Spleen (tissue), 11 donors: ENCODE results near the gene CIB4. TPM values are rescaled to one million over a fixed set of nuclear protein-coding genes. Genes with fewer than 3 reads are reported as not detected.

ENCODE experiments used
- DNase-seq: peaks from one replicate; pipeline ENCODE4 v3.0.0-alpha.2; 2020
- H3K27ac ChIP-seq, 8 donors: fragments of 200-600 bp; sonication (generic) in 7 of 8; 1 replicate in 4 of 8; 2 replicates in 4 of 8; pipeline versions ENCODE4 v1.5.0 to v1.8.0; 2016 to 2021; ENCODE audit warnings: inconsistent platforms in 4 of 8, mild to moderate bottlenecking in 4 of 8, moderate library complexity in 1 of 8
- H3K27me3 ChIP-seq, 7 donors: fragments of 200-600 bp; sonication (generic) in 6 of 7; replicated peaks in 1 of 7; 1 replicate in 4 of 7; 2 replicates in 3 of 7; pipeline versions ENCODE4 v1.5.0 to v1.8.0; 2016 to 2021; ENCODE audit warnings: inconsistent platforms in 3 of 7, mild to moderate bottlenecking in 1 of 7
- H3K36me3 ChIP-seq, 6 donors: fragments of 200-600 bp; sonication (generic) in 5 of 6; 1 replicate in 4 of 6; 2 replicates in 2 of 6; pipeline versions ENCODE4 v1.5.0 to v1.8.0; 2016 to 2021; ENCODE audit warnings: inconsistent platforms in 2 of 6
- H3K4me1 ChIP-seq, 6 donors: fragments of 200-600 bp; sonication (generic) in 5 of 6; 1 replicate in 3 of 6; 2 replicates in 3 of 6; pipeline versions ENCODE4 v1.5.0 to v1.8.0; 2016 to 2021; ENCODE audit warnings: inconsistent platforms in 3 of 6
- H3K4me3 ChIP-seq, 8 donors: fragments of 200-600 bp; sonication (generic) in 7 of 8; 1 replicate in 4 of 8; 2 replicates in 4 of 8; pipeline versions ENCODE4 v1.5.0 to v1.8.0; 2016 to 2021; ENCODE audit warnings: inconsistent platforms in 4 of 8, mild to moderate bottlenecking in 4 of 8, moderate library complexity in 2 of 8
- H3K9me3 ChIP-seq, 8 donors: fragments of 200-600 bp; sonication (generic) in 7 of 8; 1 replicate in 4 of 8; 2 replicates in 4 of 8; pipeline versions ENCODE4 v1.5.0 to v1.8.0; 2016 to 2021; ENCODE audit warnings: inconsistent platforms in 4 of 8
- CTCF ChIP-seq, 11 experiments: fragments of 200-600 bp in 7 of 11; fragments of 450-650 bp in 4 of 11; sonication (generic) in 4 of 11; IDR thresholded peaks in 8 of 11; conservative IDR thresholded peaks in 3 of 11; 1 replicate in 7 of 11; 2 replicates in 4 of 11; pipeline versions ENCODE4 v1.4.0 to v1.8.0; 2016 to 2021; ENCODE audit warnings: antibody characterized with exemption in 11 of 11, inconsistent platforms in 4 of 11, mild to moderate bottlenecking in 1 of 11
- POLR2A ChIP-seq, 3 donors: fragments of 450-650 bp; IDR thresholded peaks; one replicate each; pipeline ENCODE4 v1.5.1; 2017; ENCODE audit warnings: antibody characterized with exemption in 3 of 3, mild to moderate bottlenecking in 1 of 3
- POLR2AphosphoS5 ChIP-seq, 3 donors: sonication (generic); formaldehyde crosslinking; IDR thresholded peaks; one replicate each; pipeline ENCODE4 v1.5.1; 2017; ENCODE audit warnings: antibody characterized with exemption in 3 of 3
- WGBS, 5 donors: extraction: QIAGEN DNeasy Blood & Tissue Kit in 3 of 5; methylation state at CpG; one replicate each; pipeline versions ENCODE4 v1.1.5 to v1.1.7; 2013 to 2018; 5-methylcytosine and 5-hydroxymethylcytosine counted together
- intact Hi-C: fragments of 100-400 bp; cut with DNase I; formaldehyde crosslinking; loops from one replicate; pipeline ENCODE4 v1.15.0; 2023; ENCODE audit warnings: low total_unique reads
- polyA plus RNA-seq, 3 donors: library from polyadenylated mRNA; stranded (reverse); fragments of 200-250 nt; gene quantifications; one replicate each; pipeline ENCODE4 v1.2.1, GENCODE V29; 2013
- total RNA-seq, 7 donors: library from RNA; depleted of rRNA in 3 of 7; stranded (reverse); fragments of >200 nt in 3 of 7; fragmentation: NEBNext Ultra II Directional in 4 of 7; extraction: Animal tissue kit (Norgen Biotek cat#: 25700) in 4 of 7; gene quantifications; one replicate each; pipeline versions ENCODE4 v1.1.0 to v1.2.1, GENCODE V29; 2016 to 2021
- donor health status: healthy with polysubstance abuse.
- donor health status: DM: no; HTN: no; CAD: no; lungs with moderate emphysema.
- donor health status: DM: no; HTN: no; CAD: no.
- donor health status: Bipolar disorder and iron deficiency.
- donor health status: healthy.
- donor health status: DM: no; HTN: no; CAD: no.
- donor health status: DM: yes; HTN: yes; CAD: no.

The CIB4 gene
- total and polyA plus RNA-seq, 10 donors, result not detected

DNA sequence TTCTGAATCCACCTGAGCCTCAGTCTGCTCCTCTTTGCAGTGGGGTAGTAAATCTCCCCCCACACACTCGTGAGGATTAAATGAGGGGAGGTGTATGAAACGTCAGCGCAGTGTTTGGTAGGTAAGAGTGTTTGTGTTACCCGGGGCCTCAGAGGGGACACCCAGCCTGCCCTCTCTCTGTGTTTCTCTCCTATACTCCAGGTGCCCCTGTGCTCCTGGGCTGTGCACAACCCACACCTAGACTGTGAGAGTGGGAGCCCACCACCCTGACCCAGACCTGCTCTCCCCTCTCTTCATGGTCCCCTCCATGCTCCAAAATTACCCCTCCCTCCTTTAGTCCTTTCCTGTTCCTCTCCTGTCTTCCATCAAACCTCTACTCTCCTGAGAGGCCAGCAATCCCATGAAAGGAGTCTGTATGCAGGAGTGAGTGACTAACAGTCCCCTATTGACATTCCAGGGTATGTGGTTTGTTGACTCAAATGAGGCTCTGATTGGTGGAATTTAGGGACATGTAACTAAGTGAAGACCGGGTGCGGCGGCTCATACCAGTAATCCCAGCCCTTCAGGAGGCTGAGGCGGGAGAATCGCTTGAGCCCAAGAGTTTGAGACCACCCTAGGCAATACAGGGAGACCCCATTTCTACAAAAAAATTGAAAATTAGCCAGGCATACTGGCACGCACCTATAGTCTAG, 10.4 kb downstream of the CIB4 start:
- intact Hi-C loops, result no loop called here
- WGBS, 5 donors, result 81 to 92% (median 86%) methylated on average over 10 of the region's 10 CpGs

GRCh38 chr2:26630235-26630634, 10.9 kb downstream of the CIB4 start:
- WGBS, 5 donors, result 79 to 92% (median 87%) methylated on average over 4 of the region's 4 CpGs
- Histone ChIP-seq H3K27ac (no peak overlapping the region), H3K4me1 (no peaks in the 10 kb centered on the region), H3K27me3 (peaks cover 0 to 6% (median 0%) of the 10 kb centered on the region in 7 donors), H3K9me3 (no peaks in the 10 kb centered on the region), H3K36me3 (no peaks in the 10 kb centered on the region), H3K4me3 (no peak overlapping the region)
- peak; percentile 45 for DNase-seq
- intact Hi-C loops, result no loop called here
- TF ChIP-seq CTCF (IDR thresholded peaks at IDR 0.05 in 8 of 11, conservative IDR thresholded peaks at IDR 0.05 in 3 of 11) (no peak), POLR2AphosphoS5 (IDR thresholded peaks at IDR 0.05) (no peak), POLR2A (IDR thresholded peaks at IDR 0.05) (no peak)

More for the DNA sequence above, 10.4 kb downstream of the CIB4 start:
- peak; percentile 15 for DNase-seq
- Histone ChIP-seq H3K4me3 (no peak overlapping the region), H3K27ac (no peak overlapping the region), H3K36me3 (no peaks in the 10 kb centered on the region), H3K27me3 (peaks cover 0 to 6% (median 0%) of the 10 kb centered on the region in 7 donors), H3K4me1 (no peaks in the 10 kb centered on the region), H3K9me3 (no peaks in the 10 kb centered on the region)
- TF ChIP-seq POLR2A (IDR thresholded peaks at IDR 0.05) (no peak), CTCF (IDR thresholded peaks at IDR 0.05 in 8 of 11, conservative IDR thresholded peaks at IDR 0.05 in 3 of 11) (no peak), POLR2AphosphoS5 (IDR thresholded peaks at IDR 0.05) (no peak)

- peaks cover 0 to 6% (median 0%) of the 10 kb centered on the region in 7 donors for H3K27me3 ChIP-seq
- intact Hi-C loops, result no loop called here
- no peak overlapping the region for H3K4me3 ChIP-seq
- H3K27ac ChIP-seq, result no peak overlapping the region
- no peaks in the 10 kb centered on the region for H3K9me3 ChIP-seq
- no peak for TF ChIP-seq POLR2A (IDR thresholded peaks at IDR 0.05)
- no peak for TF ChIP-seq CTCF (IDR thresholded peaks at IDR 0.05 in 8 of 11, conservative IDR thresholded peaks at IDR 0.05 in 3 of 11)
- TF ChIP-seq POLR2AphosphoS5 (IDR thresholded peaks at IDR 0.05), result no peak
- peak; percentile 23 for DNase-seq
- no peaks in the 10 kb centered on the region for H3K4me1 ChIP-seq
- WGBS, 5 donors, result 79 to 92% (median 83%) methylated on average over 9 to 10 of the region's 10 CpGs
- H3K36me3 ChIP-seq, result no peaks in the 10 kb centered on the region
Measured at GRCh38 chr2:26629751-26630150, 11.4 kb downstream of the CIB4 start.

- peak; percentile 46 for DNase-seq
- intact Hi-C loops, result no loop called here
Measured at GRCh38 chr2:26629346-26629630, 11.9 kb downstream of the CIB4 start.

More at GRCh38 chr2:26629346-26629630, 11.9 kb downstream of the CIB4 start:
- WGBS, 5 donors, result 71 to 89% (median 87%) methylated on average over 5 of the region's 5 CpGs
- TF ChIP-seq POLR2A (IDR thresholded peaks at IDR 0.05) (no peak), POLR2AphosphoS5 (IDR thresholded peaks at IDR 0.05) (no peak), CTCF (IDR thresholded peaks at IDR 0.05 in 8 of 11, conservative IDR thresholded peaks at IDR 0.05 in 3 of 11) (no peak)
- H3K9me3 ChIP-seq, result no peaks in the 10 kb centered on the region
- H3K36me3 ChIP-seq, result no peaks in the 10 kb centered on the region
- H3K27ac ChIP-seq, result no peak overlapping the region
- H3K4me1 ChIP-seq, result no peaks in the 10 kb centered on the region
- no peak overlapping the region for H3K4me3 ChIP-seq
- H3K27me3 ChIP-seq, result peaks cover 0 to 6% (median 0%) of the 10 kb centered on the region in 7 donors
